SIG-M5 treated with dmso at 0.1 percent for 504 hours (cell line): Measurements from ENCODE around the gene C11orf97.
"Not testable (repeated sequence)": the region's sequence is repeated elsewhere in the genome, so short reads cannot be mapped to it uniquely, and the experiment has no call there.

Experiments used
- DNase-seq: peaks from one replicate; lab custom pipeline; 2025; ENCODE audit not compliant: unreplicated experiment; lab: John Stamatoyannopoulos, UW

C11orf97 gene, protein sequence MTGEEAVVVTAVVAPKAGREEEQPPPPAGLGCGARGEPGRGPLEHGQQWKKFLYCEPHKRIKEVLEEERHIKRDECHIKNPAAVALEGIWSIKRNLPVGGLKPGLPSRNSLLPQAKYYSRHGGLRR

DNA sequence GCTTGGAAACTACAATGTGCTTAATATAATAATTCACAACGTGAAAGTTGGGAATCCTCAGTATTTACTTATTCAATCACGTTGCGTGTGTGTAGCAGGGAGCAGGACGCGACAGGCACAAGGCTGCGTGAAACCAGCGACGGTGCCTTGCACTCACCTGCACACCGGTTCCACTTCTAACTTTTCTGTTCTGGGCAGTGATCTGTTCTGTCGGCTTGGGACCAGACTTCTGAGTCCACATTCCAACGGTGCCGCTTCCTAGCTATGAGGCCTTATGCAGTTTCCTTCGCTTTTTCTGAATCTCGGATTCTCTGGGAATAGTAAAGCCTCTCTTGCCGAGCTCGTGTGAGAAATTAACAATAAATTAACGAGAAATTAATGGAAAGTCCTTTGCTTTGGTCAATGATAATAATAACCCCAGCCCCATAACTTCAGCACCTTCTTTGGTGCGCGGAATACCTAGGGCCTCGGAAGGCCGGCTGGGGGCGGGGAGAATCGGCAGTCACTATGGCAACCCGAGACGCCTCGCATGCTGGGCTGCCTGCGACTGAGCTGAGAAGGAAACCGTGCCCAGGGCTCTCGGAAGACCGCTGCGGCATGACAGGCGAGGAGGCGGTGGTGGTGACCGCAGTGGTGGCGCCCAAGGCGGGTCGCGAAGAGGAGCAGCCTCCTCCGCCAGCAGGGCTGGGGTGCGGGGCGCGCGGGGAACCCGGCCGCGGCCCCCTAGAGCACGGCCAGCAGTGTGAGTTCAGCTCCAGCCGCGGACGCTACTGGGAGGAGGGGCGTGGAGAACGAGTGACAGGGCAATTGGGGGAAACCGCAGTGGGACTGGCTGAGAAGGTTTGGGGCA, at the start of gene C11orf97:
C11orf97 (plus strand) TSS at position 530 of the 850 bp plus-strand sequence; CDS start at position 598, 68 bp downstream.
- peak; percentile 24 for DNase-seq

DNA sequence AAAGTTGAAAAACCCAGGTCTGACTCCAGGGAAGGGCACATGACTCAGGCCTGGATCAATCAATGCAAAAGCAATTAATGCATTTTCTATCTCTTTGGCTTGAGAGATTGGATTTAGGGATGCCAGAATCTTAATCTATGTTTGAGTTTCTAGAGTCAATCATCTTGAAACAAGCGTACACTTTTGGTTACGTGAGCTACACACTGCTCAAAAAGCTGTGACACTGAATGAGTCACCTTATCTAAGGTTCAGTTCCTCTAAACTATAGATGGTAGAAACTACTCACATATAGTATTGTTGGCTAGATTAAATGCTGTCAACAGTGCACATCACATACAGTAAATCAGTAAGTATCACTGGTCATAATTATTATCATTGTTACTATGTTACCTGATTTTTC, 42.8 kb upstream of the C11orf97 start:
- DNase-seq = no peak

DNA sequence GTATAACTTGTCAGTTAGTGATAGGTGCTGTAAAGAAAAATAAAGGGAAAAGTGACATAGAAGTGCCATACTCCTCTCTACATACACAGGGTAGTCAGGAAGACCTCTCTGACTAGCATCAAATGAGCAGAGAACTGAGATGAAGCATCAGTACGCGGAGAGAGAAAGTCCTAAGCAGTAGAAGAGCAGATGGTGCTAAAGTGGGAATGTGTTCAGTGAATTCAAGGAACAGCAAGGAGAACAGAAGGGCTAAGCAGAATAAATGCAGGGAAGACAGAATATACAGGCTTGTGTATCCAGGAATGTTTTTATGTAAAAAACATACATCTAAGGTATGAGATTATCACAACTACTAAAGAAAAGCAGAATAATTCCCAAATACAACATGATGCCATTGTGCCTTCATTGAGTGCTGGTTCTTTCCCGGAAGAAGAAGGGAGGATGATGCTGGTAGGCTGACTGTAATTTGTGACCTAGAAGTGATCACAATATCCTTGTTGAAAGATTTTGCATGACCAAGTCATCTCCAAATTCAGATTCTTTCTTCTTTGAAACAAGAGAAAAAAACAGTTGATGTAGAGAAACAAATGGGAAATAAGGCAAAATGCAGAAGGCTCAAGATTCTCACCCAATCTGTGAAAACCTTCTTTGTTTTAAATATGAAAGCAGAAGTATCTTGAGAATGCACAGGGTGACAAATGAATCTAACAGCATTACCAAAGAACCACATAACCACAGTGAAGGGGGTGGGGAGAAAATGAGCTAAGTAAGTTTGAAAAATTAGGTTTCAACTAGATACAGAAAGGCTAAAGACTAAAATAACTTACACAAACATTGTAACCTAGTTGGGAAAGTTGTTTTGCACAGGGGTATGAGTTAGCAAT, 39.1 kb upstream of the C11orf97 start:
- DNase-seq = peak; percentile 92

GRCh38 chr11:94477624-94478023, 34.6 kb upstream of the C11orf97 start:
- DNase-seq = no peak

GRCh38 chr11:94481342-94481741, 30.9 kb upstream of the C11orf97 start:
- no peak for DNase-seq

DNA sequence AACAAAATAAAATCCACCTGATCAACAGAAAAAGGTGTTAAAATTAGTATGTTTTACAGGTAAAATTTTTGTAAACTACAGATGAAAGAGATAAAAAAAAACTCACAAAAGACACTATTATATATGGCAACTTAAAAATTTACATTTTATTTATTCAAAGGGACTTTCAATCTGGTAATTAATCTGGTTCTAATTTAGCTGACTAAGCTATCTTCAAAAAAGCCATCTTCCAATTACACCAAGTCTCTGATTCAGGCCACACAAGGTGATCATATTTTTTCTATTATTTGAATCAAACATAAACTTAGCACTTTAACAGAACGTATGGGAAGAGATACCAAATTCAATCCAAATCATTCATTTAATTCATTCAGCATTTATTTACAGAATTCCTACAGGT, 26.2 kb upstream of the C11orf97 start:
- DNase-seq = no peak

GRCh38 chr11:94493281-94494125, 18.8 kb upstream of the C11orf97 start, which contains the start of the genes ANKRD49 and MRE11:
Gene ANKRD49, plus strand, starts transcription at chr11:94493984. Its CDS starts 2,710 bp downstream, at chr11:94496694.
Gene MRE11, minus strand, starts transcription at chr11:94493844. Its CDS starts 1,043 bp downstream, at chr11:94492801.
- DNase-seq = peak; percentile 94

DNA sequence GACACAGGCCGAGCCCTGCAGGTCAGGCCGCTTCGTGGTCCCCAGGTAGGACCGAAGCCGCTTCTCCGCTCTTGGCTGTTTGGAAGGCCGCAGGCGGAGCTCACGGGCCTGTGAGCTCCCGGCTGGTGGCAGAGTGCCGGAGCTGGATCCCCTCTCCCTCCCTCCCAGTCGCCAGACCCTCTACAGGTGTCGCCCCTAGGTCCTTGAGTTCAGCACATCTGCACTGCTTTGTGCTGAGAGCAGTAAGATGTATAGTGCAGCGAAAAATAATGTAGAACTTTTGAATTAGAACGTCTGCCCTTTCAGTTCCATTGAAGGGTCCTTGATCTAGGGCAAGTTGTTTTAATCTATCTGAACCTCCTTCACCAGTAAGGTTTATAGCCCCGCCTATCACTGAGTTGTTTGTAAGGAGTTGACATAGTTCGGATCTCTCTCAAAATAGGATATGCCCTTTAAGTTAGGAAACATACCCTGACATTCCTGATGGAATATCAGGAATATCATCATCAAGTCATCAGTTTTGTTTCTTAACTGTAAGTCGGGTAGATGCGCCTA, 18.1 kb upstream of the C11orf97 start:
- DNase-seq = peak; percentile 34

- no peak for DNase-seq
These were observed 12.1 kb upstream of the C11orf97 start for GRCh38 chr11:94500181-94500580.

DNA sequence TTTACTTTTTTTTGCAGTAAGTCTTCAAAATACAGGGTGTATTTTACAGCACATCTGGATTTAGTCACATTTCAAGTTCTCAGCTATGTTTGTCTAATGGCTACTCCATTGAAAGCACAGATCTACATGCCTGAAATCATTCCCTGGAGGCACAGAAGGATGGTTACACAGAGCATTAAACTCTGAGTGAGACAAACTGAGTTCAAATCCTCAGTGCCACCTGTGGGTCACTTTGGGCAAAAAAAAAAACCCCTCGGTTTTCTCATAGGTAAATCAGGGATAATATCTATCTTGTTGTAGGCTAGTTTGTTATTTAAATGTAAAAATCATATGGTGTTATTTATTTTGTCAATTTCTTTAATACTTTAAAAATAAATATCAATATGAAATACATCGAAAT, 10.7 kb upstream of the C11orf97 start:
- DNase-seq = no peak

GRCh38 chr11:94504689-94505293, 7.5 kb upstream of the C11orf97 start:
- DNase-seq = peak; percentile 54

DNA sequence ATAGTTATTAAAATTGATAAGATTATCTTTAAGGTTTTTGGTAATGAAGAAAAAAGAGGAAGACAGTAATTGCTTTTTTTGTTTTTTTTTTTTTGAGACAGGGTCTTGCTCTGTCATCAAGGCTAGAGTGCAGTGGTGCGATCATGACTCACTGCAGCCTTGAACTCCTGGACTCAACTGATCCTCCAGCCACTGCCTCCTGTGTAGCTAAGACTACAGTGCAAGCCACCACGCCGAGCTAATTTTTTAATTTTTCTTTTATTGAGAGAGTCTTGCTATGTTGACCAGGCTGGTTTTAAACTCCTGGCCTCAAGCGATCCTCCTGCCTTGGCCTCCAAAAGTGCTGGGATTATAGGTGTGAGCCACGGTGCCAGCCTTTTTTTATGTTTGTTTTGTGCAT, 5.7 kb upstream of the C11orf97 start:
- not testable (repeated sequence) for DNase-seq

GRCh38 chr11:94507485-94507884, 4.8 kb upstream of the C11orf97 start:
- DNase-seq = peak; percentile 63

- peak; percentile 4 for DNase-seq
These were observed 830 bp downstream of the C11orf97 start for GRCh38 chr11:94513091-94513490.

- DNase-seq = no peak
These were observed 3.1 kb downstream of the C11orf97 start for GRCh38 chr11:94515398-94515797.

GRCh38 chr11:94516725-94517124, 4.5 kb downstream of the C11orf97 start:
- no peak for DNase-seq

DNA sequence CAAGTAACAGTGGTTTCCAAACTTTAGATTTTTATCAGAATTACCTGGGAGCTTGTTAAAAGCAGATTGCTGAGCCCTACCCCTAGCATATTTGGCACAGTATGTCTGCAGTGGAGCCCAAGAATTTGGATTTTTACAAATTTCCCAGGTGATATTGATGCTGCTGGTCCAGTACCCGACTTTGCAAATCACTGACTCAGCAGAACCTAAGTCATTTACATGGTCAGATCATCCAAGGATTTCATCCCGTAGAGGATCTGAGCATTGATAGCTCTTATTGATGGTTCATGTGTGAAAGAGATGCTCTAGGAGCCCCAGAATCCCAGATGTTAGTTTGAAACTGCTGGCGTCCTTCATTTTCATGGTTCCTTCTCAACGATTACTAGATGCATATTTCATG, 6.0 kb downstream of the C11orf97 start:
- no peak for DNase-seq

DNA sequence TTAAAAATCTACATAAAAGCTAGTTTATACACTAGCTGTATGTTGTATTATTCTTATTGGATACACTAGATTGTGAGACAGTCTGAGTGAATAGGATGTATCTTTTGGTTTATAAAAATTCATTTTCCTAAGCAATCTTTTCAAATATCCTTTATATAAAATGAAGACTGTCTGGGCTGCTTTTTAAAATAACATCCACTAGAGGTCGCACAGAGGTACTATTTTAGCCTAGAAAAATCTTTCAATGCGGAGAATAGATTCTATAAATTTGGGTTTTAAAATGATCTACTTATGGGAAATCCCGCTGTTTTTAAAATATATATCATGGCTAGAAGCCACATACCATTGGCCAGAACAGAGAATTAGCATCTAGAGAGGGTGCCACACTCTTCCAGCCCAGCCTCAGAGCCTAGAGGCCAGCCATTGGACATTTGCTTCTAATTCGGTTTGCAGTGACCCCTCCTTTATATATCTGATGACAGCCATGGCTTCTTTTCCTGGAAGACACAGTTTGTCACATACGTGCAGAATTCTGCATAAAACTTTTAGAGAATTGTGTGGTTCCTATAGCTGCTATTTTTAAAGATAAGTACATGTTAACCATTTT, 7.3 kb downstream of the C11orf97 start:
- DNase-seq = peak; percentile 44

- DNase-seq = peak; percentile 30
These were observed 9.4 kb downstream of the C11orf97 start for GRCh38 chr11:94521684-94522083.
